Measurements from ENCODE around the gene CCK. TPM values are rescaled to one million over a fixed set of nuclear protein-coding genes. Genes with fewer than 3 reads are reported as not detected.

Gene CCK
- total RNA-seq, 2 donors from 2014 or later: not detected

Other genes with a start within 250 kb of the CCK start
- gene TRAK1, start 174.8 kb downstream of the CCK start, total RNA-seq: 10 to 100 TPM; 29.4 to 39.2 TPM
- not detected for gene LYZL4, start 144.4 kb upstream of the CCK start, total RNA-seq
- gene VIPR1, start 236.5 kb upstream of the CCK start, total RNA-seq: 1 to 10 TPM; 1.3 to 2.2 TPM